ENCODE measurements around the gene FOXJ3. TPM values are rescaled to one million over a fixed set of nuclear protein-coding genes. Genes with fewer than 3 reads are reported as not detected.

Gene FOXJ3
- total and polyA plus RNA-seq, 4 donors = 5.3 to 16.8 (median 12.4) TPM

- no peak overlapping the region for H3K4me3 ChIP-seq (ENCODE audit: low read depth in 1 of 3, low read length in 3 of 3)
- peaks cover 0 to 3% (median 0%) of the 10 kb centered on the region in 4 donors for H3K36me3 ChIP-seq (ENCODE audit: control insufficient read depth in 4 of 4, insufficient read depth in 3 of 4, low read depth in 1 of 4, low read length in 3 of 4)
- no peaks in the 10 kb centered on the region for H3K27me3 ChIP-seq (ENCODE audit: control insufficient read depth in 4 of 4, insufficient read depth in 4 of 4, low read length in 3 of 4)
- no peaks in the 10 kb centered on the region for H3K9me3 ChIP-seq (ENCODE audit: control insufficient read depth in 4 of 4, low read length in 3 of 4)
- TF ChIP-seq ZBTB33 (IDR thresholded peaks at IDR 0.05) (no peak), YY1 (IDR thresholded peaks at IDR 0.05) (no peak), FOXA2 (IDR thresholded peaks at IDR 0.05) (no peak)
- TF ChIP-seq, protein P1, sequence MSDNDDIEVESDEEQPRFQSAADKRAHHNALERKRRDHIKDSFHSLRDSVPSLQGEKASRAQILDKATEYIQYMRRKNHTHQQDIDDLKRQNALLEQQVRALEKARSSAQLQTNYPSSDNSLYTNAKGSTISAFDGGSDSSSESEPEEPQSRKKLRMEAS (IDR thresholded peaks at IDR 0.05) = no peak
- no peak for DNase-seq (ENCODE audit: low spot score)
- H3K4me1 ChIP-seq (ENCODE audit: control insufficient read depth in 4 of 4, insufficient read depth in 4 of 4, low read length in 3 of 4) = peaks cover 0 to 2% (median 0%) of the 10 kb centered on the region in 4 donors
- no peak overlapping the region for H3K9ac ChIP-seq (ENCODE audit: low read depth in 1 of 2, low read length in 2 of 2)
- 91% methylated on average over 1 of the region's 1 CpG for WGBS
- H3K27ac ChIP-seq (ENCODE audit: low read depth in 1 of 2, low read length in 2 of 2) = no peak overlapping the region
Observed at GRCh38 chr1:42306977-42307376, 28.1 kb downstream of the FOXJ3 start.

- Histone ChIP-seq H3K9ac (ENCODE audit: low read depth in 1 of 2, low read length in 2 of 2) (no peak overlapping the region), H3K36me3 (ENCODE audit: control insufficient read depth in 4 of 4, insufficient read depth in 3 of 4, low read depth in 1 of 4, low read length in 3 of 4) (peaks cover 0 to 5% (median 0%) of the 10 kb centered on the region in 4 donors), H3K27me3 (ENCODE audit: control insufficient read depth in 4 of 4, insufficient read depth in 4 of 4, low read length in 3 of 4) (no peaks in the 10 kb centered on the region), H3K4me1 (ENCODE audit: control insufficient read depth in 4 of 4, insufficient read depth in 4 of 4, low read length in 3 of 4) (no peaks in the 10 kb centered on the region), H3K9me3 (ENCODE audit: control insufficient read depth in 4 of 4, low read length in 3 of 4) (no peaks in the 10 kb centered on the region), H3K4me3 (ENCODE audit: low read depth in 1 of 3, low read length in 3 of 3) (no peak overlapping the region), H3K27ac (ENCODE audit: low read depth in 1 of 2, low read length in 2 of 2) (no peak overlapping the region)
- 95% methylated on average over 5 of the region's 5 CpGs for WGBS
- TF ChIP-seq, protein P2, sequence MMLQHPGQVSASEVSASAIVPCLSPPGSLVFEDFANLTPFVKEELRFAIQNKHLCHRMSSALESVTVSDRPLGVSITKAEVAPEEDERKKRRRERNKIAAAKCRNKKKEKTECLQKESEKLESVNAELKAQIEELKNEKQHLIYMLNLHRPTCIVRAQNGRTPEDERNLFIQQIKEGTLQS (IDR thresholded peaks at IDR 0.05) = no peak
- no peak for TF ChIP-seq FOXA1 (IDR thresholded peaks at IDR 0.05)
- no peak for TF ChIP-seq RXRA (IDR thresholded peaks at IDR 0.05)
- no peak for TF ChIP-seq HNF4G (IDR thresholded peaks at IDR 0.05)
- TF ChIP-seq YY1 (IDR thresholded peaks at IDR 0.05) = no peak
- TF ChIP-seq SP1 (IDR thresholded peaks at IDR 0.05) = no peak
- TF ChIP-seq NR2F2 (IDR thresholded peaks at IDR 0.05) = no peak
- no peak for TF ChIP-seq GABPA (IDR thresholded peaks at IDR 0.05 in 1 of 2, conservative IDR thresholded peaks at IDR 0.05 in 1 of 2)
- TF ChIP-seq CTCF (IDR thresholded peaks at IDR 0.05; ENCODE audit: low read depth, low read length, missing input control) = no peak
- no peak for TF ChIP-seq TAF1 (conservative IDR thresholded peaks at IDR 0.05)
- no peak for TF ChIP-seq ZBTB33 (IDR thresholded peaks at IDR 0.05)
- TF ChIP-seq RAD21 (IDR thresholded peaks at IDR 0.05) = no peak
- TF ChIP-seq, protein P1 (IDR thresholded peaks at IDR 0.05) = no peak
- TF ChIP-seq HNF4A (conservative IDR thresholded peaks at IDR 0.05) = no peak
- no peak for DNase-seq (ENCODE audit: low spot score)
Observed at GRCh38 chr1:42305639-42306038, 29.4 kb downstream of the FOXJ3 start.
